CD4-positive, alpha-beta T cell treated with Interleukin-4 for 4 hours (primary cell): ENCODE data around the gene GRIK3.

Source experiments
- DNase-seq: peaks from one replicate; pipeline ENCODE4 v3.0.0-alpha.2; 2020

The GRIK3 gene

DNA sequence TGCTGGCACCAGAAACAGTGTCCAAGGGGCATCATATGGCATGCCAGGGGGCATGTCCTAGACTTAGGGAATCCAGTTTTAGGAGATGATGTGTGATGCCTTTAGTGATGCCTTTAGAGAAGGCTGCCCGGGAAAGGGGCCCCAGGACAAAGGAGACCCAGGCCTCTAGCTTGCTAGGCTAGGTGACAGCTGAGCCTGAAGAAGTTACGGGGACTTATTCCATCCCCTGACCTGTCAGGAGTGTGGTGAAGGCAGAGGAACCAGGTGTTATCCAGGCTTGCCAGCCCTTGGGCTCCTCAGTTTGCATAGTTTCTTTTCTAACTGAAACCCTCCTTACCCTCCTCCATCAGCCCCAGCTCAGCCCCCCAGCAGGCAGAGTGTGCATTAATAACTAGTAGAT is 281.9 kb downstream of the GRIK3 start:
- no peak for DNase-seq

DNA sequence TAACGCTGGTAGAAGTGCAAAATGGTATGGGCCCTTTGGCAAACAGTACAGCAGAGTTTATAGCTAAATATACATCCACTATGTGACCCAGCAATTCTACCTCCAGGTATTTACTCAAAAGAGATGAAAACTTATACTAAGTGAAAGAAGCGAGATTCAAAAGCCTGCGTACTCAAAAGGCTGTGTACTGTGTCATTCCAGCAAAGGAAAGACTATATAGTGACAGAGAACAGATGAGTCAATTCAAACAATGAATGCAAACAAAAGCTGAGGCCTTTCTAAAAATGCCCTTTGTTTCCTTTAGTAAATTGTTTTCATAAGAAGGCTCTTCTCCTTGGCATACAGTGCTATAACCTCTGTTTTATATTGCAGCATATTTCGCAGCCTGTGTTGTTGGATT is 282.8 kb downstream of the GRIK3 start:
- no peak for DNase-seq

DNA sequence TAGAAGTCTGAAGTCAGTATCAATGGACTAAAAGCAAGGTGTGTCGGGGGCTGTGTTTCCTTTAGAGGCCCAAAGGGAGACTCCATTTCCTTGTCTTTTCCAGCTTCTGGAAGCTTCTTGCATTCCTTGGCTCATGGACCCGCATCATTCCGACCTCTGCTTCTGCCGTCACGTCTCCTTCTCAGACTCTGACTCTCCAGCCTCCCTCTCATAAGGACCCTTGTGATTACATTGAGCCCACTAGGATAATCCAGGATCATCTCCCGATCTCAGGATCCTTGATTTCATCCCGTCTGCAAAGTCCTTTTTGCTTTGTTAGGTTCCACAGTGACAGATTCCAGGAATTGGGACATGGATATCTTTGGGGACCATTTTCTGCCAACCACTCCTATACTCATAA is 285.8 kb downstream of the GRIK3 start:
- DNase-seq: no peak
